Caco-2 (cell line): ENCODE data around the gene KIF13A. TPM values are rescaled to one million over a fixed set of nuclear protein-coding genes. Genes with fewer than 3 reads are reported as not detected.

Experiments
- BruUV-seq: library from RNA; stranded (reverse); fragments of 400-500 nt; replicated peaks from 2 replicates; lab custom pipeline; 2021; lab: Mats Ljungman, UMichigan
- CTCF ChIA-PET: fragments of 300-600 bp; sonication (Branson Sonifier 250); formaldehyde crosslinking; loops from one replicate; lab custom pipeline; 2022; ENCODE audit warnings: antibody characterized with exemption; lab: Charles Lee
- POLR2A ChIA-PET: fragments of 300-600 bp; sonication (Branson Sonifier 250); formaldehyde crosslinking; loops from one replicate; lab custom pipeline; 2022; ENCODE audit warnings: antibody characterized with exemption; lab: Charles Lee
- DNase-seq, 2 experiments: peaks; one replicate each; pipeline versions ENCODE4 v3.0.0 to v3.0.0-alpha.2; 2020 to 2022
- H3K27me3 ChIP-seq: replicated peaks from 2 replicates; pipeline ENCODE4 v1.6.0; 2011; ENCODE audit warnings: low read length; ENCODE audit not compliant: control insufficient read depth, insufficient read depth
- H3K36me3 ChIP-seq: 2 replicates; pipeline ENCODE4 v1.5.1; 2011; ENCODE audit warnings: low read length; ENCODE audit not compliant: control insufficient read depth, insufficient read depth
- H3K4me1 ChIP-seq: fragments of 250-450 bp; sonication (Bioruptor Pico); 2 replicates; pipeline ENCODE4 v1.5.1; 2020; ENCODE audit warnings: mild to moderate bottlenecking
- H3K4me3 ChIP-seq: 2 replicates; pipeline ENCODE4 v1.5.1; 2011; ENCODE audit warnings: low read depth, mild to moderate bottlenecking, control low read depth, low read length
- H3K9me3 ChIP-seq: fragments of 250-450 bp; sonication (Bioruptor Pico); 2 replicates; pipeline ENCODE4 v1.5.1; 2020; ENCODE audit warnings: mild to moderate bottlenecking, moderate library complexity
- H3K27ac Mint-ChIP-seq: one replicate; pipeline ENCODE4 v1.8.0; 2022; ENCODE audit warnings: mixed read lengths; ENCODE audit not compliant: unreplicated experiment
- H3K27me3 Mint-ChIP-seq: one replicate; pipeline ENCODE4 v1.8.0; 2022; ENCODE audit warnings: mixed read lengths; ENCODE audit not compliant: insufficient read depth, unreplicated experiment
- H3K36me3 Mint-ChIP-seq: one replicate; pipeline ENCODE4 v1.8.0; 2022; ENCODE audit warnings: mild to moderate bottlenecking, mixed read lengths; ENCODE audit not compliant: insufficient read depth, unreplicated experiment
- H3K4me1 Mint-ChIP-seq: one replicate; pipeline ENCODE4 v1.8.0; 2022; ENCODE audit warnings: low read depth, mixed read lengths; ENCODE audit not compliant: unreplicated experiment
- H3K4me3 Mint-ChIP-seq: one replicate; pipeline ENCODE4 v1.8.0; 2022; ENCODE audit warnings: mild to moderate bottlenecking, moderate library complexity, mixed read lengths; ENCODE audit not compliant: unreplicated experiment
- H3K9me3 Mint-ChIP-seq: one replicate; pipeline ENCODE4 v1.8.0; 2022; ENCODE audit warnings: mixed read lengths; ENCODE audit not compliant: unreplicated experiment
- intact Hi-C: fragments of 100-400 bp; cut with micrococcal nuclease; formaldehyde crosslinking; loops from one replicate; pipeline ENCODE4 v1.10.0; 2022; ENCODE audit not compliant: unreplicated experiment
- total RNA-seq: library from RNA; stranded (reverse); gene quantifications from 2 replicates; pipeline ENCODE4 v1.2.3, GENCODE V29; 2022
- TF ChIP-seq, protein P1 (sequence below), 2 experiments: fragments of 200-600 bp in 1 of 2; IDR thresholded peaks; 1 replicate in 1 of 2; 2 replicates in 1 of 2; pipeline versions ENCODE4 v1.5.1 to v1.8.0; 2011 to 2022; ENCODE audit warnings: antibody characterized with exemption in 1 of 2, control low read depth in 1 of 2, inconsistent platforms in 1 of 2, low read depth in 1 of 2, low read length in 1 of 2, mild to moderate bottlenecking in 1 of 2, moderate library complexity in 1 of 2; ENCODE audit not compliant: insufficient read depth in 1 of 2, severe bottlenecking in 1 of 2, unreplicated experiment in 1 of 2

KIF13A gene
- total RNA-seq, 1 experiment from 2014 or later: 13.8 TPM

DNA sequence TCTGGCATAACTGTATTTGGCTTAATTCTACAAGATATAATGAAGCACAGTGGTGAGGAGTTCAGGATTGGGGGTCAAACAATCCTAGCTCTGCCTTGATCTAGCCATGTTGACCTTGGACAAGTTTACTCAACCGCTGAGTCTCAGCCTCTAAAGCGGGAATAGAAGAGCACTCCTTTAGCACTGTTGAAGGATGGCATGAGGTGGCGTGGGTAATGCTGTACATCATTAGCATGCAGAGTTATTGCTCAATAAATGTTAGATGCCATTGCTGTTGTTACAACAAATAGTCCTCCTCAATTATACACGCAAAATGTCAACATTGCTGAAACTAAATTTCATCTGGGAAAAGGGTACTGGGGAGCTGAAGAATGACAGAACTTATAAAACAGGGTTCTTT lies 78.6 kb downstream of the KIF13A start:
- no peak overlapping the region for H3K27ac Mint-ChIP-seq
- peaks cover 10% of the 10 kb centered on the region for H3K4me1 Mint-ChIP-seq
- no peak overlapping the region for H3K4me3 Mint-ChIP-seq
- no peaks in the 10 kb centered on the region for H3K27me3 ChIP-seq
- H3K36me3 Mint-ChIP-seq: no peaks in the 10 kb centered on the region
- ChIA-PET CTCF (no interaction called here), POLR2A (no interaction called here)
- DNase-seq: no peak
- no TSS peak for BruUV-seq
- no peaks in the 10 kb centered on the region for H3K36me3 ChIP-seq
- H3K9me3 ChIP-seq: peaks cover 4% of the 10 kb centered on the region; the same call in 1 of the 2 replicates
- H3K27me3 Mint-ChIP-seq: no peaks in the 10 kb centered on the region
- H3K4me3 ChIP-seq: no peak overlapping the region
- H3K9me3 Mint-ChIP-seq: no peaks in the 10 kb centered on the region
- TF ChIP-seq, protein P1, sequence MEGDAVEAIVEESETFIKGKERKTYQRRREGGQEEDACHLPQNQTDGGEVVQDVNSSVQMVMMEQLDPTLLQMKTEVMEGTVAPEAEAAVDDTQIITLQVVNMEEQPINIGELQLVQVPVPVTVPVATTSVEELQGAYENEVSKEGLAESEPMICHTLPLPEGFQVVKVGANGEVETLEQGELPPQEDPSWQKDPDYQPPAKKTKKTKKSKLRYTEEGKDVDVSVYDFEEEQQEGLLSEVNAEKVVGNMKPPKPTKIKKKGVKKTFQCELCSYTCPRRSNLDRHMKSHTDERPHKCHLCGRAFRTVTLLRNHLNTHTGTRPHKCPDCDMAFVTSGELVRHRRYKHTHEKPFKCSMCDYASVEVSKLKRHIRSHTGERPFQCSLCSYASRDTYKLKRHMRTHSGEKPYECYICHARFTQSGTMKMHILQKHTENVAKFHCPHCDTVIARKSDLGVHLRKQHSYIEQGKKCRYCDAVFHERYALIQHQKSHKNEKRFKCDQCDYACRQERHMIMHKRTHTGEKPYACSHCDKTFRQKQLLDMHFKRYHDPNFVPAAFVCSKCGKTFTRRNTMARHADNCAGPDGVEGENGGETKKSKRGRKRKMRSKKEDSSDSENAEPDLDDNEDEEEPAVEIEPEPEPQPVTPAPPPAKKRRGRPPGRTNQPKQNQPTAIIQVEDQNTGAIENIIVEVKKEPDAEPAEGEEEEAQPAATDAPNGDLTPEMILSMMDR (IDR thresholded peaks at IDR 0.05; ENCODE audit: insufficient read depth in 1 of 2, low read depth in 1 of 2, low read length in 1 of 2, severe bottlenecking in 1 of 2, unreplicated experiment in 1 of 2): no peak
- intact Hi-C loops: no loop called here
- 0 out of 2 replicates have a peak, but pooled peaks cover 6% of the 10 kb centered on the region for H3K4me1 ChIP-seq

GRCh38 chr6:17907406-17908229 lies 79.8 kb downstream of the KIF13A start:
- peak overlapping the region; percentile 71 for H3K27ac Mint-ChIP-seq
- H3K4me3 Mint-ChIP-seq: no peak overlapping the region
- no TSS peak for BruUV-seq
- H3K4me3 ChIP-seq: no peak overlapping the region
- peaks cover 10% of the 10 kb centered on the region for H3K4me1 Mint-ChIP-seq
- POLR2A ChIA-PET: no interaction called here
- no peaks in the 10 kb centered on the region for H3K27me3 Mint-ChIP-seq
- peaks cover 6% of the 10 kb centered on the region for H3K36me3 Mint-ChIP-seq
- no peaks in the 10 kb centered on the region for H3K27me3 ChIP-seq
- H3K9me3 ChIP-seq: peaks cover 4% of the 10 kb centered on the region; the same call in 1 of the 2 replicates
- 0 out of 2 replicates have a peak, but pooled peaks cover 6% of the 10 kb centered on the region for H3K4me1 ChIP-seq
- no peaks in the 10 kb centered on the region for H3K36me3 ChIP-seq
- H3K9me3 Mint-ChIP-seq: no peaks in the 10 kb centered on the region
- CTCF ChIA-PET: no interaction called here
- peak in 1 of 2 experiments; percentile 39 for DNase-seq
- TF ChIP-seq, protein P1 (IDR thresholded peaks at IDR 0.05; ENCODE audit: insufficient read depth in 1 of 2, low read depth in 1 of 2, low read length in 1 of 2, severe bottlenecking in 1 of 2, unreplicated experiment in 1 of 2): no peak
- intact Hi-C loops: no loop called here

GRCh38 chr6:17905611-17906592 lies 81.5 kb downstream of the KIF13A start:
- H3K36me3 Mint-ChIP-seq: peaks cover 6% of the 10 kb centered on the region
- no peak overlapping the region for H3K27ac Mint-ChIP-seq
- Histone ChIP-seq H3K36me3 (no peaks in the 10 kb centered on the region), H3K27me3 (no peaks in the 10 kb centered on the region), H3K4me1 (0 out of 2 replicates have a peak, but pooled peaks cover 6% of the 10 kb centered on the region), H3K9me3 (peaks cover 4% of the 10 kb centered on the region; the same call in 1 of the 2 replicates), H3K4me3 (no peak overlapping the region)
- TF ChIP-seq, protein P1 (IDR thresholded peaks at IDR 0.05; ENCODE audit: insufficient read depth in 1 of 2, low read depth in 1 of 2, low read length in 1 of 2, severe bottlenecking in 1 of 2, unreplicated experiment in 1 of 2): no peak
- no peaks in the 10 kb centered on the region for H3K9me3 Mint-ChIP-seq
- H3K4me1 Mint-ChIP-seq: peaks cover 10% of the 10 kb centered on the region
- intact Hi-C loops: no loop called here
- H3K4me3 Mint-ChIP-seq: no peak overlapping the region
- CTCF ChIA-PET: no interaction called here
- H3K27me3 Mint-ChIP-seq: no peaks in the 10 kb centered on the region
- POLR2A ChIA-PET: no interaction called here
- DNase-seq: no peak
- BruUV-seq: no TSS peak
